HCT116 (cell line): ENCODE results near the gene CATSPERB. TPM values are rescaled to one million over a fixed set of nuclear protein-coding genes. Genes with fewer than 3 reads are reported as not detected.

Source experiments
- ATAC-seq: fragments of 200-7000 bp; cut with Tn5 transposase; 2 replicates; pipeline ENCODE4 v1.9.1; 2020; ENCODE audit warnings: mild to moderate bottlenecking, moderate library complexity
- BruUV-seq: library from RNA; stranded (reverse); fragments of 400-500 nt; replicated peaks from 2 replicates; lab custom pipeline; 2021; lab: Mats Ljungman, UMichigan
- CTCF ChIA-PET: fragments of 300-600 bp; sonication (Branson Sonifier 250); formaldehyde crosslinking; loops from one replicate; lab custom pipeline; 2021; ENCODE audit warnings: antibody characterized with exemption; lab: Charles Lee
- POLR2A ChIA-PET: fragments of 300-600, 350-600 bp; sonication (Branson Sonifier 250); formaldehyde crosslinking; loops from one replicate; lab custom pipeline; 2021; ENCODE audit warnings: antibody characterized with exemption; lab: Charles Lee
- RAD21 ChIA-PET, 2 experiments: fragments of 300-600 bp; sonication (Branson Sonifier 250); formaldehyde crosslinking; loops; one replicate each; lab custom pipeline; 2023; ENCODE audit warnings: low total read pairs in 2 of 2; ENCODE audit not compliant: uncharacterized antibody in 2 of 2, unreplicated experiment in 2 of 2, low non-redundant PET in 1 of 2; lab: Charles Lee
- DNase-seq: peaks from one replicate; pipeline ENCODE4 v3.0.0-alpha.2; 2010; ENCODE audit warnings: low read depth, low spot score
- H2AFZ ChIP-seq: fragments of 200-600 bp; shearing (Covaris generic), sonication (generic); 2 replicates; pipeline ENCODE4 v1.6.1; 2017; ENCODE audit warnings: low read depth, mixed run types, mixed read lengths, antibody characterized with exemption, low read length; ENCODE audit not compliant: poor library complexity, severe bottlenecking
- H3K27ac ChIP-seq: 2 replicates; pipeline ENCODE4 v1.5.1; 2012; ENCODE audit warnings: low read depth, low read length
- H3K27me3 ChIP-seq: fragments of 200-600 bp; sonication (generic); 2 replicates; pipeline ENCODE4 v1.6.1; 2016; ENCODE audit warnings: mixed run types, low read length, mixed read lengths; ENCODE audit not compliant: insufficient read depth
- H3K36me3 ChIP-seq, 2 experiments: fragments of 200-500 bp in 1 of 2; fragments of 200-600 bp in 1 of 2; sonication (Bioruptor generic) in 1 of 2; sonication (generic) in 1 of 2; 2 replicates each; pipeline versions ENCODE4 v1.5.1 to v1.6.1; 2014 to 2016; ENCODE audit warnings: low read length in 2 of 2, inconsistent platforms in 1 of 2, mixed read lengths in 1 of 2, mixed run types in 1 of 2; ENCODE audit not compliant: insufficient read depth in 2 of 2, control insufficient read depth in 1 of 2
- H3K4me1 ChIP-seq, 2 experiments: fragments of 200-600 bp in 1 of 2; sonication (generic) in 1 of 2; 2 replicates each; pipeline versions ENCODE4 v1.5.1 to v1.6.1; 2012 to 2017; ENCODE audit warnings: low read length in 2 of 2, inconsistent platforms in 1 of 2, mild to moderate bottlenecking in 1 of 2, mixed read lengths in 1 of 2, mixed run types in 1 of 2, moderate library complexity in 1 of 2; ENCODE audit not compliant: insufficient read depth in 2 of 2, control insufficient read depth in 1 of 2
- H3K4me2 ChIP-seq: fragments of 200-600 bp; sonication (generic); 2 replicates; pipeline ENCODE4 v1.6.1; 2017; ENCODE audit warnings: mixed run types, low read length, mixed read lengths
- H3K4me3 ChIP-seq, 2 experiments: fragments of 200-600 bp in 1 of 2; sonication (generic) in 1 of 2; replicated peaks in 1 of 2; 2 replicates each; pipeline ENCODE4 v1.5.1; 2011 to 2016; ENCODE audit warnings: low read length in 2 of 2, control low read depth in 1 of 2, low read depth in 1 of 2, mild to moderate bottlenecking in 1 of 2, mixed read lengths in 1 of 2, mixed run types in 1 of 2
- H3K79me2 ChIP-seq: fragments of 200-600 bp; sonication (generic); 2 replicates; pipeline ENCODE4 v1.6.1; 2017; ENCODE audit warnings: mild to moderate bottlenecking, mixed run types, low read length, moderate library complexity, mixed read lengths; ENCODE audit not compliant: insufficient read depth
- H3K9ac ChIP-seq: fragments of 200-600 bp; sonication (generic); 2 replicates; pipeline ENCODE4 v1.6.1; 2016; ENCODE audit warnings: low read length, mixed read lengths
- H3K9me2 ChIP-seq: fragments of 200-600 bp; sonication (generic), shearing (Covaris generic); 2 replicates; pipeline ENCODE4 v1.6.1; 2017; ENCODE audit warnings: mixed run types, mild to moderate bottlenecking, moderate library complexity; ENCODE audit not compliant: insufficient read depth
- H3K9me3 ChIP-seq, 2 experiments: fragments of 200-500 bp in 1 of 2; fragments of 200-600 bp in 1 of 2; sonication (Bioruptor generic) in 1 of 2; sonication (generic) in 1 of 2; 2 replicates each; pipeline ENCODE4 v1.6.1; 2014 to 2017; ENCODE audit warnings: low read length in 2 of 2, mixed read lengths in 2 of 2, inconsistent platforms in 1 of 2, low read depth in 1 of 2, mild to moderate bottlenecking in 1 of 2, mixed run types in 1 of 2, moderate library complexity in 1 of 2; ENCODE audit not compliant: control insufficient read depth in 1 of 2, insufficient read depth in 1 of 2
- H4K20me1 ChIP-seq: fragments of 200-600 bp; sonication (generic), shearing (Covaris generic); 2 replicates; pipeline ENCODE4 v1.6.1; 2017; ENCODE audit warnings: mixed run types, mild to moderate bottlenecking, moderate library complexity; ENCODE audit not compliant: insufficient read depth
- CBX3 ChIP-seq: IDR thresholded peaks from 2 replicates; pipeline ENCODE4 v1.6.1; 2012; ENCODE audit warnings: low read depth
- CEBPB ChIP-seq: IDR thresholded peaks from 2 replicates; pipeline ENCODE4 v1.6.1; 2012; ENCODE audit warnings: low read depth
- EGR1 ChIP-seq: IDR thresholded peaks from 2 replicates; pipeline ENCODE4 v1.6.1; 2012; ENCODE audit warnings: low read depth
- ELF1 ChIP-seq: IDR thresholded peaks from 2 replicates; pipeline ENCODE4 v1.6.1; 2012; ENCODE audit warnings: low read depth, borderline replicate concordance
- EZH2 ChIP-seq: fragments of 200-600 bp; sonication (generic); IDR thresholded peaks from 2 replicates; pipeline ENCODE4 v1.6.1; 2017; ENCODE audit warnings: antibody characterized with exemption, mixed run types
- EZH2phosphoT487 ChIP-seq: fragments of 200-600 bp; IDR thresholded peaks from 2 replicates; pipeline ENCODE4 v1.6.1; 2018; ENCODE audit warnings: antibody characterized with exemption, borderline replicate concordance
- FOSL1 ChIP-seq: IDR thresholded peaks from 2 replicates; pipeline ENCODE4 v1.6.1; 2012; ENCODE audit warnings: low read depth
- JUND ChIP-seq: IDR thresholded peaks from 2 replicates; pipeline ENCODE4 v1.6.1; 2012
- MAX ChIP-seq: IDR thresholded peaks from 2 replicates; pipeline ENCODE4 v1.6.1; 2012
- POLR2AphosphoS5 ChIP-seq: IDR thresholded peaks from 2 replicates; pipeline ENCODE4 v1.6.1; 2011; ENCODE audit warnings: mild to moderate bottlenecking, low read depth, low read length, moderate library complexity
- SIN3A ChIP-seq: IDR thresholded peaks from 2 replicates; pipeline ENCODE4 v1.6.1; 2012; ENCODE audit warnings: low read depth
- SP1 ChIP-seq: IDR thresholded peaks from 2 replicates; pipeline ENCODE4 v1.6.1; 2012; ENCODE audit warnings: low read depth
- SRF ChIP-seq: IDR thresholded peaks from 2 replicates; pipeline ENCODE4 v1.6.1; 2012; ENCODE audit warnings: low read depth
- TCF7L2 ChIP-seq: IDR thresholded peaks from 2 replicates; pipeline ENCODE4 v1.7.0; 2011; ENCODE audit warnings: borderline replicate concordance, inconsistent platforms; ENCODE audit not compliant: insufficient read depth, insufficient read length; ENCODE audit errors: extremely low read depth
- YY1 ChIP-seq: IDR thresholded peaks from 2 replicates; pipeline ENCODE4 v1.6.1; 2011; ENCODE audit warnings: low read length, low read depth, moderate library complexity, mild to moderate bottlenecking; ENCODE audit not compliant: insufficient replicate concordance; ENCODE audit errors: extremely low read depth
- ZBTB33 ChIP-seq: IDR thresholded peaks from 2 replicates; pipeline ENCODE4 v1.6.1; 2011; ENCODE audit warnings: mild to moderate bottlenecking, low read length, moderate library complexity; ENCODE audit not compliant: insufficient replicate concordance; ENCODE audit errors: extremely low read depth
- ZFX ChIP-seq: fragments of 450-650 bp; IDR thresholded peaks from 2 replicates; pipeline ENCODE4 v1.6.1; 2017
- ZNF274 ChIP-seq: fragments of 200-500 bp; sonication (Bioruptor generic); IDR thresholded peaks from 2 replicates; pipeline ENCODE4 v1.6.1; 2014; ENCODE audit warnings: mild to moderate bottlenecking, low read depth, low read length, inconsistent platforms
- intact Hi-C: fragments of 100-400 bp; cut with micrococcal nuclease; formaldehyde crosslinking; loops from 2 replicates; pipeline ENCODE4 v1.10.0; 2022
- total RNA-seq: library from RNA; stranded (reverse); gene quantifications from one replicate; pipeline ENCODE4 v1.2.1, GENCODE V29; 2021; ENCODE audit not compliant: unreplicated experiment
- TF ChIP-seq, protein P1 (sequence below): IDR thresholded peaks from 2 replicates; pipeline ENCODE4 v1.6.1; 2012
- TF ChIP-seq, protein P2 (sequence below), 3 experiments: fragments of 200-600 bp in 1 of 3; sonication (generic) in 1 of 3; IDR thresholded peaks in 2 of 3; conservative IDR thresholded peaks in 1 of 3; 2 replicates each; pipeline ENCODE4 v1.5.1; 2012 to 2017; ENCODE audit warnings: low read depth in 2 of 3, low read length in 2 of 3, antibody characterized with exemption in 1 of 3, borderline replicate concordance in 1 of 3, control low read depth in 1 of 3, mild to moderate bottlenecking in 1 of 3, mixed read lengths in 1 of 3, mixed run types in 1 of 3, moderate library complexity in 1 of 3; ENCODE audit not compliant: insufficient read depth in 1 of 3

Gene CATSPERB
- total RNA-seq, 1 experiment from 2014 or later = 0.74 TPM

DNA sequence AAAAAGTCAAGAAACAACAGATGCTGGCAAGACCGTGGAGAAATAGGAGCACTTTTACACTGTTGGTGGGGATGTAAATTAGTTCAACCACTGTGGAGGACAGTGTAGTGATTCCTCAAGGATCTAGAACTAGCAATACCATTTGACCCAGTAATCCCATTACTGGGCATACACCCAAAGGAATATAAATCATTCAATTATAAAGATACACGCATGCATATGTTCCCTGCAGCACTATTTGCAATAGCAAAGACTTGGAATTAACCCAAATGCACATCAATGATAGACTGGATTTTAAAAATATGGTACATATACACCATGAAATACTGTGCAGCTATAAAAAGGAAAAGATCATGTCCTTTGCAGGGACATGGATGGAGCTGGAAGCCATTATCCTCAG lies 18.0 kb upstream of the CATSPERB start:
- no TSS peak for BruUV-seq
- POLR2A ChIA-PET = no interaction called here
- DNase-seq (no peak), ATAC-seq (no peak)
- H3K4me1 ChIP-seq = peaks cover 0 to 18% of the 10 kb centered on the region in 2 experiments; a peak in 2 of 4 replicates
- no peak overlapping the region for H2AFZ ChIP-seq
- CTCF ChIA-PET = no interaction called here
- no peaks in the 10 kb centered on the region for H3K9me2 ChIP-seq
- no peak for TF ChIP-seq EZH2phosphoT487
- no peak for TF ChIP-seq SIN3A
- TF ChIP-seq FOSL1 = no peak
- no peak for TF ChIP-seq EZH2
- no peak for TF ChIP-seq CEBPB
- TF ChIP-seq EGR1 = no peak
- TF ChIP-seq SP1 = no peak
- TF ChIP-seq MAX = no peak
- TF ChIP-seq ELF1 = no peak
- no peak for TF ChIP-seq SRF
- TF ChIP-seq YY1 = no peak
- no peak for TF ChIP-seq ZFX
- no peak for TF ChIP-seq CBX3
- TF ChIP-seq POLR2AphosphoS5 = no peak
- TF ChIP-seq, protein P1, sequence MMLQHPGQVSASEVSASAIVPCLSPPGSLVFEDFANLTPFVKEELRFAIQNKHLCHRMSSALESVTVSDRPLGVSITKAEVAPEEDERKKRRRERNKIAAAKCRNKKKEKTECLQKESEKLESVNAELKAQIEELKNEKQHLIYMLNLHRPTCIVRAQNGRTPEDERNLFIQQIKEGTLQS = no peak
- no peak for TF ChIP-seq ZNF274
- TF ChIP-seq, protein P2, sequence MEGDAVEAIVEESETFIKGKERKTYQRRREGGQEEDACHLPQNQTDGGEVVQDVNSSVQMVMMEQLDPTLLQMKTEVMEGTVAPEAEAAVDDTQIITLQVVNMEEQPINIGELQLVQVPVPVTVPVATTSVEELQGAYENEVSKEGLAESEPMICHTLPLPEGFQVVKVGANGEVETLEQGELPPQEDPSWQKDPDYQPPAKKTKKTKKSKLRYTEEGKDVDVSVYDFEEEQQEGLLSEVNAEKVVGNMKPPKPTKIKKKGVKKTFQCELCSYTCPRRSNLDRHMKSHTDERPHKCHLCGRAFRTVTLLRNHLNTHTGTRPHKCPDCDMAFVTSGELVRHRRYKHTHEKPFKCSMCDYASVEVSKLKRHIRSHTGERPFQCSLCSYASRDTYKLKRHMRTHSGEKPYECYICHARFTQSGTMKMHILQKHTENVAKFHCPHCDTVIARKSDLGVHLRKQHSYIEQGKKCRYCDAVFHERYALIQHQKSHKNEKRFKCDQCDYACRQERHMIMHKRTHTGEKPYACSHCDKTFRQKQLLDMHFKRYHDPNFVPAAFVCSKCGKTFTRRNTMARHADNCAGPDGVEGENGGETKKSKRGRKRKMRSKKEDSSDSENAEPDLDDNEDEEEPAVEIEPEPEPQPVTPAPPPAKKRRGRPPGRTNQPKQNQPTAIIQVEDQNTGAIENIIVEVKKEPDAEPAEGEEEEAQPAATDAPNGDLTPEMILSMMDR (IDR thresholded peaks at IDR 0.05 in 2 of 3, conservative IDR thresholded peaks at IDR 0.05 in 1 of 3; ENCODE audit: borderline replicate concordance in 1 of 3, insufficient read depth in 1 of 3, low read depth in 2 of 3, low read length in 2 of 3) = no peak
- TF ChIP-seq JUND = no peak
- TF ChIP-seq ZBTB33 = no peak
- TF ChIP-seq TCF7L2 = no peak
- intact Hi-C loops = no loop called here
- H3K4me2 ChIP-seq = no peak overlapping the region
- RAD21 ChIA-PET = no interaction called here
- no peak overlapping the region for H3K27ac ChIP-seq
- no peaks in the 10 kb centered on the region for H4K20me1 ChIP-seq
- no peaks in the 10 kb centered on the region for H3K79me2 ChIP-seq
- no peaks in the 10 kb centered on the region for H3K27me3 ChIP-seq
- H3K36me3 ChIP-seq = no peaks in the 10 kb centered on the region
- H3K9me3 ChIP-seq = no peaks in the 10 kb centered on the region
- no peak overlapping the region for H3K9ac ChIP-seq
- no peak overlapping the region for H3K4me3 ChIP-seq
